ENCODE measurements around the gene MDK.

MDK gene

GRCh38 chr11:46377831-46378230 is 3.6 kb upstream of the MDK start:
- TF ChIP-seq EP300 (IDR thresholded peaks at IDR 0.05; ENCODE audit: borderline replicate concordance), result no peak
- TF ChIP-seq CREB1 (IDR thresholded peaks at IDR 0.05; ENCODE audit: low read depth), result no peak
- TF ChIP-seq FOXM1 (IDR thresholded peaks at IDR 0.05; ENCODE audit: borderline replicate concordance, low read depth), result no peak
- no peak for TF ChIP-seq REST (IDR thresholded peaks at IDR 0.05; ENCODE audit: low read depth)
- TF ChIP-seq TCF12 (IDR thresholded peaks at IDR 0.05; ENCODE audit: low read depth), result no peak
- no peak for TF ChIP-seq YY1 (IDR thresholded peaks at IDR 0.05; ENCODE audit: low read depth)
- TF ChIP-seq RAD21 (IDR thresholded peaks at IDR 0.05; ENCODE audit: low read depth), result no peak
- TF ChIP-seq TEAD4 (IDR thresholded peaks at IDR 0.05), result no peak
- TF ChIP-seq, protein P1, sequence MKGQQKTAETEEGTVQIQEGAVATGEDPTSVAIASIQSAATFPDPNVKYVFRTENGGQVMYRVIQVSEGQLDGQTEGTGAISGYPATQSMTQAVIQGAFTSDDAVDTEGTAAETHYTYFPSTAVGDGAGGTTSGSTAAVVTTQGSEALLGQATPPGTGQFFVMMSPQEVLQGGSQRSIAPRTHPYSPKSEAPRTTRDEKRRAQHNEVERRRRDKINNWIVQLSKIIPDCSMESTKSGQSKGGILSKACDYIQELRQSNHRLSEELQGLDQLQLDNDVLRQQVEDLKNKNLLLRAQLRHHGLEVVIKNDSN (IDR thresholded peaks at IDR 0.05), result no peak
- TF ChIP-seq, protein P2, sequence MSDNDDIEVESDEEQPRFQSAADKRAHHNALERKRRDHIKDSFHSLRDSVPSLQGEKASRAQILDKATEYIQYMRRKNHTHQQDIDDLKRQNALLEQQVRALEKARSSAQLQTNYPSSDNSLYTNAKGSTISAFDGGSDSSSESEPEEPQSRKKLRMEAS (IDR thresholded peaks at IDR 0.05), result no peak

- TF ChIP-seq, protein P1 (IDR thresholded peaks at IDR 0.05), result no peak
- TF ChIP-seq TAF1 (IDR thresholded peaks at IDR 0.05; ENCODE audit: low read depth) (no peak), CREB1 (IDR thresholded peaks at IDR 0.05; ENCODE audit: low read depth) (no peak), REST (IDR thresholded peaks at IDR 0.05; ENCODE audit: low read depth) (no peak), ZBTB7A (IDR thresholded peaks at IDR 0.05; ENCODE audit: low read depth) (no peak), YY1 (IDR thresholded peaks at IDR 0.05; ENCODE audit: low read depth) (no peak), TEAD4 (IDR thresholded peaks at IDR 0.05) (no peak), CEBPB (IDR thresholded peaks at IDR 0.05) (no peak), RAD21 (IDR thresholded peaks at IDR 0.05; ENCODE audit: low read depth) (no peak), EP300 (IDR thresholded peaks at IDR 0.05; ENCODE audit: borderline replicate concordance) (no peak), TCF12 (IDR thresholded peaks at IDR 0.05; ENCODE audit: low read depth) (no peak), NFIC (IDR thresholded peaks at IDR 0.05) (no peak), FOXM1 (IDR thresholded peaks at IDR 0.05; ENCODE audit: borderline replicate concordance, low read depth) (no peak), EGR1 (IDR thresholded peaks at IDR 0.05) (no peak)
- TF ChIP-seq, protein P2 (IDR thresholded peaks at IDR 0.05), result no peak
These were observed 3.2 kb upstream of the MDK start for GRCh38 chr11:46378296-46378695.

DNA sequence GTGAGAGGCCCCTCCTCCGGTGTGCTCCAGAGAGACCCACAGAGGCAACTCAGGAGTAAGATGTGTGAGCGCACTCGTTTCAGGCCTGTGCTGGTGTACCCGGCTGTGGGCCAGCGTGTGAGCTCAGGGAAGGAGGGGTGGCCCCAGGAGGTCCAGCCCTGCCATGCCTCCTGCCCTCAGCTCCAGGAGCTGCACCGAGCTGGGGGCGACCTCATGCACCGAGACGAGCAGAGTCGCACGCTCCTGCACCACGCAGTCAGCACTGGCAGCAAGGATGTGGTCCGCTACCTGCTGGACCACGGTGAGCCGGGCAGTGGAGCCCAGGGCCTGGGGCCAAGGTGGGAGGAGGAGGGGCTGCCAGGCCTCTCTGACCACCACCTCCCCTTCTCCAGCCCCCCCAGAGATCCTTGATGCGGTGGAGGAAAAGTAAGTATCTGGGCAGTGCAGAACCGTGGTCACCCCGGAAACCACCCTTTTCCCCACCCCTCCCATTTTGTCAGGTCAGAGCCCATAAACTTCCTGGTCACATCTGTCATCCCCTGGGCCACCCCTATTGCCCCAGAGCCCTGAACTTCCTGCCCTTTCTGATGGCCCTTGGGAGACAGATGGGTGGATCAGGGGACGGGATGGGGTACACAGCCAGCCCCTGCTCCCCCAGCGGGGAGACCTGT is 2.5 kb upstream of the MDK start:
- TF ChIP-seq, protein P1 (IDR thresholded peaks at IDR 0.05), result no peak
- TF ChIP-seq ZBTB7A (IDR thresholded peaks at IDR 0.05; ENCODE audit: low read depth), result no peak
- no peak for TF ChIP-seq TCF12 (IDR thresholded peaks at IDR 0.05; ENCODE audit: low read depth)
- TF ChIP-seq EP300 (IDR thresholded peaks at IDR 0.05; ENCODE audit: borderline replicate concordance), result no peak
- no peak for TF ChIP-seq RAD21 (IDR thresholded peaks at IDR 0.05; ENCODE audit: low read depth)
- TF ChIP-seq CREB1 (IDR thresholded peaks at IDR 0.05; ENCODE audit: low read depth), result no peak
- TF ChIP-seq YY1 (IDR thresholded peaks at IDR 0.05; ENCODE audit: low read depth), result no peak
- TF ChIP-seq CEBPB (IDR thresholded peaks at IDR 0.05), result no peak
- TF ChIP-seq REST (IDR thresholded peaks at IDR 0.05; ENCODE audit: low read depth), result no peak
- no peak for TF ChIP-seq TAF1 (IDR thresholded peaks at IDR 0.05; ENCODE audit: low read depth)

All from Ishikawa (cell line).